Left cardiac atrium (tissue), 4 donors: ENCODE measurements around the gene HOXB3. TPM values are rescaled to one million over a fixed set of nuclear protein-coding genes. Genes with fewer than 3 reads are reported as not detected.
"Not testable (repeated sequence)": the region's sequence is repeated elsewhere in the genome, so short reads cannot be mapped to it uniquely, and the experiment has no call there.

Experiments
- ATAC-seq, 2 donors: fragments of 200-7000 bp; cut with Tn5 transposase; one replicate each; pipeline ENCODE4 v1.9.1; 2020; ENCODE audit warnings: mild to moderate bottlenecking in 2 of 2, moderate library complexity in 2 of 2
- DNase-seq: peaks from one replicate; pipeline ENCODE4 v3.0.0-alpha.2; 2020
- intact Hi-C, 2 donors: fragments of 100-400 bp; cut with DNase I; formaldehyde crosslinking; loops; one replicate each; pipeline versions ENCODE4 v1.14.1 to v1.15.1; 2022 to 2023
- total RNA-seq, 2 donors: library from RNA; stranded (reverse); fragmentation: NEBNext Ultra II Directional; extraction: Animal tissue kit (Norgen Biotek cat#: 25700); gene quantifications; one replicate each; pipeline ENCODE4 v1.2.1, GENCODE V29; 2021
- donor health status: DM: no; HTN: yes; CAD: no.
- donor health status: DM: no; HTN: yes; CAD: no; lungs with severe emphysema.
- donor health status: DM: yes; HTN: yes; CAD: no.
- donor health status: Dilated cardiomyopathy.

Gene HOXB3
- total RNA-seq, 2 donors from 2014 or later = 1.2 to 2.8 TPM

DNA sequence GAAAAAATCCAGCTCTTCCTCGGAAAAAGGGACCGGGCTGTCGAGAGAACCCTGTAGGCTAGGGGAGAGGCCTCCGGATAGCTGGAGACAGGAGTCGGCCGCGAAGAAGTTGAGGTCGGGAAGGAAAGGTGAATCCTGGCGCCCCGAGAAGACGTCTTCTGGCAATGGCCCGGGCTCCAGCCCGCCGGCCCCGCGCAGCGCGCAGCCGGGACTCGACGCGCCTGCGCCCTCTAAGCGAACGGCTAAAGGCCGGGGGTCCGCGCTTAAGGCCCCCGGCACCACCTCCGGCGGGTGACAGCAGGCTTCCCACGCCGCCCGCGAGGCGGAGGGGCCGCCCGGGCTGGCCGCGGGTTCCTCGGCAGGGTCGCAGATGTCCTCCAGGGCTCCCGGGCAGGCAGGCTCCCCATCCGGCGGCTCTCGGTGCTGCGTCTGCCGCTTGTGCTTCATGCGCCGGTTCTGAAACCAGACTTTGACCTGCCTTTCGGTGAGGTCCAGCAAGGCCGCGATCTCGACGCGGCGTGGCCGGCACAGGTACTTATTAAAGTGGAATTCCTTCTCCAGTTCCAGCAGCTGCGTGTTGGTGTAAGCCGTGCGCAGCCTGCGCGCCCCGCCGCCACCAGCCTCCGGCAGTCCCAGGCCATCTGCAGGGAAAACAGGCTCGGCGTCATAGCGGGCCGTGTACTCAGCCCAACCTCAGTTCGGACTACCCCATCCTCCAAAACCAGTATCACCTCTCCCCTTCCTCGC is 46.8 kb downstream of the HOXB3 start:
- intact Hi-C loops = no loop called here
- DNase-seq = no peak
- peak; percentile 14 to 34 for ATAC-seq

DNA sequence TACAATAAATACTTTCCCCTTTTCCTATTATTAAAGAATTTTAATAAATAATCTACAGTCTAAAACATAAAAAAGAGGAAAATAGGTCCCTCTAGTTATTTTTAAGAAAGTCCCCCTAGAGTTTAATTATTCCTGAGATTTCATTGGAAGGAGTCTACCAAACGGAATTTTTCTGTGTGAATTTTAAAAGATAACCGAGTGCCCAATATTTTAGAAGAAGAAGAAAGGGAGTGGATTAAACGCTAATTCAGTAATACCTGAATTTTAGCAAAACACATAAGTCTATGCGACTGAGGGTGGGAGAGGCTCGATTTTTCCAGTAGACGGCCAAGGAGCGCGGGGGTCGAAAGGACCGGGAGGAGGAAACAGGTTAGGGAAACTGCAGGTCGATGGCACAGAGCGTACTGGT is 47.3 kb downstream of the HOXB3 start:
- intact Hi-C loops = no loop called here
- no peak for DNase-seq
- no peak for ATAC-seq

DNA sequence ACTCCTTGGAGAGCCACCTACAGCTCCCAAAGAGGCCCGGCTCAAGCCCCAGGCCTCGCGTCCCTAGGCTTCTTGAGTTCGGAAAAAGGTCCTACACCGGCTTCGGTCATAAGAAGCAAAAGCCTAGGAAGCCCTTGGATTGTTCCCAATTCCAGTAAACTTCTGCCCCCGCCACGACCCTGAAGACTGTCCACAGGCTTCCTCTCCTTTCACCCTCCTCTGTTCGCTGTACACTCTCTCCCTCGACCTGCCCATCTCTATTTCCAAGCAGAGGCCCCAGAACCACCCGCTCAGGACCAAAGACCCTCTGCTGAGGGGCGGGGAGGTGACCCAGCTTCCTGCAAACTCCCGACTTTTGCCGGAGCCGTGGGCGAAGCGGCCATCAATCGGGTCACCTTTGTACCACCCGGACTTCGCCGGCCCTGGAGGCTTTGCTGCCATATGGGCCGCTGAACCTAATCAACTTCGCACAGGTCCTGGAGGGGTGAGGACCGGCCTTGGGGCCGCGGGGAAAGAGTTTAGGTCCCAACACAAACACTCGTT is 47.9 kb downstream of the HOXB3 start:
- intact Hi-C loops = no loop called here

DNA sequence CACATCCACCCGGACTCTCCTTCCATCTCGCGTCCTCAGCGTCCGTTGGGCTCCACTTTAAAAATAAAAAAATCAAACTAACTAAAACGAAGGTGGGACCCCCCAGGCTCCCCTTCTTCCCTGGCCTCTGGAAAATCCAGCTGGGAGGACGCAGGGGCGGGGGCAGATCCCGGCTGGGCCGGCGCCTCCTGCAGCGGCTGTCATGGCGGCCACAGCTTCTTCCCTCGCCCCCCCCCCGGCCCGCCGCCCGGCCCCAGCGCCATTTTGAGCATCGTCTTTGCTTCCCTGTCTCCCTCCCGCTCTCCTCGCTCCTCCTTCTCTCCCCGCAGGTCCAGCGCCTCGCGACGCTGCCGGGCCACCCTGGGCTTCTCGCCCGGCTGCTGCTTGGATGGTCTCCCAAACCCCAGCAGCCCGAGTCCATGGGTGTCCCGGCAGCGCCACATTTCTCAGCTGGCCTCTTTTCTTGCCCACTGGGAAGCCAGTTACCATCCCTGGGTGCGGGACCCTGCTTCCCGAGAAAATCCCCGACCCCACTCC is 48.4 kb downstream of the HOXB3 start:
- DNase-seq (peak; percentile 68), ATAC-seq (peak; percentile 68 to 69)
- intact Hi-C loops = no loop called here

More for the DNA sequence above, 47.9 kb downstream of the HOXB3 start:
- peak; percentile 1 to 4 for ATAC-seq
- DNase-seq = no peak

DNA sequence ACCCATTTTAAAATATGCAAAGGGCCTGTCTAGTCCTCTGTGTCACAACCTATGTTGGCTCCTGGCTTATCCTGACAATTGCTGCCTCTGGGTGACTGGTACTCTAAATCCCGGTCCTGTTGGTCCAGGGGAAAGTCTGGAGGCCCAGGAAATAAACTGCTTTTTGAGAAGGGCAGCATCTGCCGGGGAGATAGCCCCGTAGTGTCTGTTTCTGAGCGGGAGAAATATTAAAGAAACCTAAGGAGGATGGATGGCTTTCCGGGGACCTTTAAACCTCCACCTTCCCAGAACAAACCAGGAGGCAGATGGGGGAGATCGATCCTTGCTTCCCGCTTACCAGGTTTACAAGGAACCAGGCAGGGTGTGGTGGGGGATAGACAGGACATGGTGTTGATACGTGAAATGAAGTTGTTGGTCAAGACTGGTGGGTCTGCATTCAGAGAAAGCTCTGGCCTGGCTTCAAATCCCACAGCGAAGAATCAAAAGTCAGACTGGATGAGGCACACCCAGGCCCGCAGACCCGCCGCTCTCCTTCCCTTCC is 48.9 kb downstream of the HOXB3 start:
- peak in 1 of 2 donors; percentile 2 for ATAC-seq
- DNase-seq = no peak
- intact Hi-C loops = no loop called here

DNA sequence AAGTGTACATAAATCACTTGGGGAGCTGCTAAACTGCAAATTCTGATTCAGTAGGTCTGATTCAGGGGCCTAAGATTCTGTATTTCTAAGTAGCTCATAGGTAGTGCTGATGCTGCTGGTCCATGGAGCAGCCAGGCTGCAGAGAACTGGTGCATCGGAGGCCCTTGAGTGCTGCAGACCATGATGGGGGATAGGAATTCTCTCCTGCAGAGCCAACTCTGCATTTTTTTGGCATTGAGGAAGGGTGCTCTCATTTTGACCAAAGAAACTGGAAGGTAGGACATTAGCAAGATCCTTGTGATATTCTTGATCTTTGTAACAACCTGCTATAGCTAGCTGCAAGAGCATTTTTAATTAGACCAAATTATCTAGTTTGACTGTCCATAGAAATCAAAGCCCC is 49.8 kb downstream of the HOXB3 start:
- ATAC-seq (no peak), DNase-seq (no peak)
- intact Hi-C loops = no loop called here

DNA sequence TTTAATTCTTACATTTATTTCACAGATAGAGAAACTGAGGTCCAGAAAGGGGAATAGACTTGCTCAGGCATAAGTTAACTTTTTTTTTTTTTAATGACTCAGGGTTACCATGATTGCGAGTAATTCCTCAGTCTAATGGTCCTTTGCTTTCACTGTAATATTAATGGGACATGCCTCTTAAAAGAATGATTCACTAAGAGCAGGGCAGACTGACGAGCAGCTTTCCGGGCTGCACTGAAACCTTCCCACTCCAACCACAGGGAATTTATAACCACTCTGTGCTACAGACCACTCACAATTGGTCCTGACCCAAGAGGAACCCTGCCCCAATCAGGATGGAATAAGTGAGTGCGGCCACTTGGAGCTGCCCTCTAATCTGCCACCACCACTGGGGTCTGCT is 50.9 kb downstream of the HOXB3 start:
- intact Hi-C loops = no loop called here

DNA sequence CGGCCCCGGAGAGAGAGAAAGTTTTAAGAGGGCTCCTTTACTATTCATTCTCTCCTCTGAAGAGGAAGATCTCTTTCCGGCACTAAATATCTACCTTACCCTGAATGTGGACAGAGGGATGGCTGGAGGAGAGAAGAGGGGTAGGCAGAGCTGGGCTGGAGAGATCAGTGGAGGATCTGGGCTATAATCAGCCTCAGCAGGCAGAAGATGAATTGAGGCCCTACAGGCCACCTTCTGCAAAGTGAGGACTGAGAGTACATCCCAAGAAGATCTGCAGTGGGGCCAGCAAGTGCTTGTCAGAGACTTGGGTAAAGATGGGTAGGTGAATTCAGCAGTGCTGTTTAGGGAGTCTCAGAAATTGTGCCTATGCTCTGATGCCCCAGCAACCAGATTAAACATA is 52.7 kb downstream of the HOXB3 start:
- ATAC-seq = no peak
- intact Hi-C loops = no loop called here
- DNase-seq = no peak

More for the DNA sequence above, 50.9 kb downstream of the HOXB3 start:
- DNase-seq (no peak), ATAC-seq (no peak)

DNA sequence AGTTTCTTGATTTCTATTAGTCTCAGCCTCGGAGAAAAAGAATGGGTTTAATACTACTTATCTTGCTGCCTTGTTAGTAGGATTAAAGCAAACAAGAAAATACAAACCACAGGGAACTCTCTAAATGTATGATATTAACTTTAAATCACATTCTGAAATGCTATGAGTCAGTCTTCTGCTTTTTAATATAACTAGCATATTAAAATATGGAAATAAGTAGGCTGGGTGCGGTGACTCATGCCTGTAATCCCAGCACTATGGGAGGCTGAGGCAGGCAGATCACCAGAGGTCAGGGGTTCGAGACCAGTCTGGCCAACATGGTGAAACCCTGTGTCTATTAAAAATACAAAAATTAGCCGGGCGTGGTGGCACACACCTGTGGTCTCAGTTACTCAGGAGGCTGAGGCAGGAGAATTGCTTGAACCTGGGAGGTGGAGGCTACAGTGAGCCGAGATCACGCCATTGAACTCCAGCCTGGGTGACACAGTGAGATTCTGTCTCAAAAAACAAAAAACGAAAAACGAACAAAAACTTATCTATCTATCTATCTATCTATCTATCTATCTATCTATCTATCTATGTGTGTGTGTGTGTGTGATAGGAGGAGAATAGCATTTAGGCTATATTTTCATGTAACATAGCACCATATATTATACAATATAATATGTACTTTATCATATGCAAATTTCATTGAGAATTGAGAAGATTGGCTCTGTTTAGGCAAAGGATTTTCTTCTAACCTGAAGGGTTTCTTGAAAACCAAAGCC is 54.1 kb downstream of the HOXB3 start:
- DNase-seq, intact Hi-C loops, ATAC-seq: not testable (repeated sequence)

DNA sequence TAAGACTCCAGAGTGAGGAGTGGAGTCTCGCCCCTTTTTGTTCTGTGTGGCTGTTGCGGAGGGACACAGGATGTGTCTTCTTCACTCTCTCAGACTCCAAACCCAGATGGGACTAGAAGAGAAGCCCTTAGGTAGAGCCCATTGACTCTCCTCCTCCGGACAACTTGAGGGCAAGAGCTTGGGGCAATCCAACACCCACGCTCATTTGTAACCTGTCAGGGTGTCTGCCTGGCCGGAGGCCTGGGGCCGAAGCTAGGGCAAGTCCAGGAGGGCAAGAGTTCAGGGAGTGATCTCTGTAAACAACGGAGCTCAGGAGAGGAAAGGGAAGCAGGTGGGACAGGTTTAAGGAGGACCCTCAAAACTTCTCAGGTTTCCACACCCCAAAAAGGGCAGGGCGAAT is 57.8 kb downstream of the HOXB3 start:
- DNase-seq = no peak
- intact Hi-C loops = no loop called here
- no peak for ATAC-seq

DNA sequence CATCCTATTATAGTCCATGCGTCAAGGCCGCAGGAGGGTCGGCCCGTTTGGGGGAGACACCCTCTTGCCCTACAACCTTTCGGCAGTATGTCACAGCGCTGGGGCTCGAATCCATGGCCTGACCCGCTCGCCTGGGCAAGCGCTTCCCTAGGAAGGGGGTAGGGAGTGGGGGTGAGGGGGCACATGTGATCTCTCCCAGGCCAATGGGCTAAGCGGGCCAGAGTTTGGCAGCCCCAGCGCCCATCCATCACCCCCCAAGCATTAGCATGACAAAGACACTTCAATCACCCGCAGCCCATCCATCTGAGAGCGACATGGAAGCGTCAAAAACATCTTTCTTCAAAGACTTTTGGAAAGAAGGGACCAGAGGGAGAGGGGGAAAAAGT is 59.2 kb downstream of the HOXB3 start, which contains the start of gene HOXB1:
HOXB1 (minus strand) TSS at position 125 of the 386 bp plus-strand sequence; CDS start at position 18, 107 bp downstream.
- DNase-seq = no peak
- intact Hi-C loops = no loop called here
- ATAC-seq = no peak

DNA sequence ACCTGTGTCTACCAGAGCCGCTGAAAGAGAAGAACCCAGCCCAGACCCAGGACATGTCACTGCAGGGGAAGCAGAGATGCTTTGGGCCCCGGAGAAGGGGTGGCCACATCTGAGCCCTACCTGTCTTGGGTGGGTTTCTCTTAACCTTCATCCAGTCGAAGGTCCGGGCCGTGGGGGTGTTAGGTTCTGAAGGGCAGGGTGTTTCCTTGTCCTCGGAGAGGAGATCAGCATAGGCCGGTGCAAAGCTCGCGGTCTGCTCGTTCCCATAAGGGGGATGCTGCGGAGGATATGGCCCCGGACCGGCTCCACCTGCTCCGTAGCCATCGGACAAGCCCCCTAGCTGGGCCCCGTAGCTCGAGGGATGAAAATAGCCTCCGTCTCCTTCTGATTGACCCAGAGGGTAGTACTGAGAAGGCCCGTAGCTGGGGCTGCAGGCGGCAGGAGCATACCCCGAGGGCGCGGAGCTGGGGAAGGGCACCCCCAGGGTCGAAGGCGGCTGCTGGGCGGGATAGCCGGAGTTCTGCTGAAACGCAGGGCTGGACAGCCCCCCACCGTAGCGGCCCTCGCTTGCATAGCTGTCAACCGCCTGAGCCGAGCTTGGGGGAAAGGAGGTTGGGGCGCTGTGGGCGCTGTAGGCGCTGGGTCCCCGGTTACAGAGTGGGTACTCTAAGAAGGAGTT is 59.7 kb downstream of the HOXB3 start:
- no peak for DNase-seq
- intact Hi-C loops = no loop called here
- ATAC-seq = no peak

DNA sequence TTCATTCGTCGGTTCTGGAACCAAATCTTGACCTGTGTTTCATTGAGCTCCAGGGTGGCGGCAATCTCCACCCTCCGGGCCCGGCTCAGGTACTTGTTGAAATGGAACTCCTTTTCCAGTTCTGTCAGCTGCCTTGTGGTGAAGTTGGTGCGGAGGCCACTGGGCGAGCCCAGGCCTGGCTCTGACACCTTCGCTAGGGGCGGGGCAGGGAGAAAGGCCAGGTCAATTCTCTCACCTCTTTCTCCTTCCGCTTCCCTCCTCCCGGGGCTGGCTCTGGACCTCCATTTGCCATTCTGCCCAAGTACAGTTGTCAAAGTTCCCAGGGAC is 60.4 kb downstream of the HOXB3 start:
- intact Hi-C loops = no loop called here
- DNase-seq (no peak), ATAC-seq (no peak)

DNA sequence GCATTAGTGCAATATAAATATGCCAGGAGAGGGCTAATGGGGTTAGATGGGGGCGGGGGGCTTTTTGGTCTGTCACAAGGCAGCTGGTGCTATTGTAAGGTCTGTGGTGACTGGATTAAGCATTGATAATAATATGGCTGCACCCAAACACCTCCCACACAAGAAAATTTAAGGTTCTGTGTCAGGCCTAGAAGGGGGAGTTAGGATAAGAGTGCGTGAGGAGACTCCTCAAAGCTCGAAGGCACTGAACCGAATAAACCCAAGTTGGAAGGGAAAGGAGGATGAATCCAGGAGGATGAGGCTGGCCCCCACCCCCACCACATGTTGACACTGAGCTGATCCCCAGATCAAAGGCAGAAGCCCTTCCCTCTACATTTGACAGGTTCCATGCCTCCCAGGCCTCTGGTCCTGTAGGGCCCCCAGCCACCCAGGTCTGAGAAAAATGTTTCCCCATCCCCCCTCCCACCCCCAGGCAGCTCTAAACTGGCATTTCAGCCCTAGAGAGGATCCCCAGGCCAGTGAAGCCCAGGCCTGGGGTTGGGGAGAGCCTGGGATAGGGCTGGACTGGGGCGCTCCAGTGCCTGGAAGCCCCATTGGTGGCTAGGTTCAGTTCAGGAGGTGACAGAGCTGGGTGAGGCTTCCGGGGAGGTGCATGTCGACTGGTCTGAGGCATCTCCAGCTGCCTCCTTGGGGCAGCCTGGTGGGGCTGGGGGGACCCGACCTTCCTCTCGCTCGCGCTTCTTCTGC is 60.9 kb downstream of the HOXB3 start:
- intact Hi-C loops = no loop called here
- no peak for DNase-seq
- ATAC-seq = no peak

DNA sequence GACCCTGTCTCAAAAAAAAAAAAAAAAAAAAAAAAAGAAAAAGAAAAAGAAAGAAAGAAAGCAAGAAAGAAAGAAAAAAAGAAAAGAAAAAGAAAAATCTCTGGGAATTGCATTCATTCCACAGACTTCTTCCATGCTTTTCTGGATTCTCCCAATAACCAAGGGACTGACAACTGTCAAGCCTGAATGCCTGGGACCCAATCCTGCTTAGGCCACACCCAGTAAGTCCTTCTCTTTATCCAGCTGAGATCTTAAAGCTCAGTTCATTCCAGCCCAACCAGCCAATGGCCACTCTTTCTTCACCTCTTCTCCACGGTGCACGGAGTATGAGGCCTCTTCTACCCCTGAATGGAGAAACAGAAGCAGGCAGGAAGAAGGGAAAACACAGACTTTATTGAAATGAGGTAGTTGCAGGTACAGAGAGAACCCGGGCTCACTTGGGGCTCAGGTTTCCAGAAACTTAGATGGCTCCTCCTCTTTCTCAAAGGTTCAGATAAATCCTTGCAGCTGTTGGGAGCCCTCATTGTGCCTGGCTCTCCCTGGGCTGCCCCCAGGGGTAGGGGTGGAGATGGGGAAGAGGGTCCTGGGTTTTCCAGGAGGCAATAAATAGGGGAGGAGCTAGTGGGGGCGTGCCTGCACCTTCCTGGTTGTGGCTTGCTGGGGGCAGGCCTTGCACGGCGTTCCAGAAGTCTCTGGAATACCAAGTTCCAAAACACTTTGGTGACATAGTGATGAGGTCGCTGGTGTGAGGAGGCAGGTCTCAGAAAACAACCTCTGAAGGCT is 61.7 kb downstream of the HOXB3 start:
- ATAC-seq (no peak), DNase-seq (no peak)
- intact Hi-C loops = no loop called here

DNA sequence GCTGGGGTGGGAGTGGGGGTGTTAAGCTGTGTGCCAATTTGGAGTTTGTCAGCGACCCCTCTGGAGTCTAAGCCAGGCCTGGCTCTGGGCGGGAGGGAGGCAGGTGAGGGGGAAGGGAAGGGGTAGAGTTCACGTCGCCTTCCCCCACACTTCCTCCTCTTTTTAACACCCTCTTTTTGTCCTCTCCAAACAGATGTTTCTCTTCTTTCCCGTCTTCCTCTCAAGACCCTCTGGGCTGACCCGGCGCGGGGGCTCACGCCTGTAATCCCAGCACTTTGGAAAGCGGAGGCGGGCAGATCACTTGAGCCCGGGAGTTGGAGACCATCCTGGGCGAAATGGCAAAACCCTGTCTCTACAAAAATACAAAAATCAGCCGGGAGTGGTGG is 62.5 kb downstream of the HOXB3 start:
- ATAC-seq = no peak
- intact Hi-C loops = no loop called here

DNA sequence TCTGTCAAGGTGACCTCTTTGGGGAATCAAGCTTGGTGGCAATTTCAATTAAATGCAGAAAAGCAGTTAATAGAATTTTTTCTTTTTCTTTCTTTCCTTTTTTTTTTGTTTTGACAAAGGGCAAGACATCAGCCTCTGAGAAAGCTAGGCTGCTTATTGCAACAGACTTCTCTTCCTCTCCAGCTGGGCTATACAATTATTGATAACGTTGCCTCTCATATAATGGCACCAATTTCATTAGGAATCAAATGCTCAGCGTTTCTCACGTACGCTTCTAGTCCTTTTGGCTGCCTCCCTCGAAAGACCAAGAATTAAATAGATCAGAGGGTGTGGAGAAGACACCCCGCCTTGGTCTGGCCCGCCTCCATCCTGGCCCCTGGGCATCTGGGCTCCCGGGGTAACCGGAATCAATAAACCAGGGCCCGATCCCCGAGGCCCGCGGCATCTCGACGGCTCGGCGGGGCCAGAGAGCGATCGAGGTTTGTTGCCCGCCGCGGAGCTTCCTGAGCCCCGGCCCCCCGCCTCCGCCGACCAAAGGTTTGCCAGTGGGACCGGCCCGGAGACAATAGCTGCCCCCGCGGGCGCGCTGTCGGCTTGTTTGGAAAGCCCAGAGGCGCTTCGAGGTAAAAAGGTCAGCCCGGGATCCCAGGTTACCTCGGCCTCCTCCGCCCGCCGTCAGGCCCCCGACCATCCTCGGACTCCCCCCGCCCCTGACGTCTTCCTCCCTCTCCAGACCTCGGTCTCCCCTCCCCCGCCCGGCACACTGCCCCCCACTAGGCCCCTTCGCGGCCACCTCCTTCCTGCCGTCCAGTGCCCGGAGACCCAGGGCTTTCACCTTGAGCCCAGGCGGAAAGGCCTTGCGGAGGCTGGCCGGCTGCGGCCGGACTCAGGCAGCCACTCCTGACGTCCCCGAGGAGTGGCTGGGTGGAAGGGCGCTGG is 63.2 kb downstream of the HOXB3 start:
- intact Hi-C loops = no loop called here
- ATAC-seq = no peak
- no peak for DNase-seq

More for the DNA sequence above, 62.5 kb downstream of the HOXB3 start:
- no peak for DNase-seq
